PC-3 (cell line): ENCODE results near the gene RASSF5. TPM values are rescaled to one million over a fixed set of nuclear protein-coding genes. Genes with fewer than 3 reads are reported as not detected.

Experiments
- ATAC-seq: fragments of 200-7000 bp; cut with Tn5 transposase; 2 replicates; pipeline ENCODE4 v1.9.1; 2020; ENCODE audit warnings: mild to moderate bottlenecking, moderate library complexity
- Bru-seq: library from RNA; stranded (reverse); fragments of 400-500 nt; gene quantifications from one replicate; lab custom pipeline; 2021; lab: Mats Ljungman, UMichigan
- BruChase-seq, 2 experiments: library from RNA; stranded (reverse); fragments of 400-500 nt; gene quantifications; one replicate each; lab custom pipeline; 2021; lab: Mats Ljungman, UMichigan
- BruUV-seq: library from RNA; stranded (reverse); fragments of 400-500 nt; replicated peaks from 2 replicates; lab custom pipeline; 2021; lab: Mats Ljungman, UMichigan
- CTCF ChIA-PET: fragments of 300-600 bp; sonication (Branson Sonifier 250); formaldehyde crosslinking; loops from one replicate; lab custom pipeline; 2022; ENCODE audit warnings: antibody characterized with exemption; lab: Charles Lee
- POLR2A ChIA-PET: fragments of 300-600 bp; sonication (Branson Sonifier 250); formaldehyde crosslinking; loops from one replicate; lab custom pipeline; 2022; ENCODE audit warnings: antibody characterized with exemption; ENCODE audit not compliant: unreplicated experiment; lab: Charles Lee
- DNase-seq: peaks from one replicate; pipeline ENCODE4 v3.0.0-alpha.2; 2015
- H2AFZ ChIP-seq: fragments of 300-600 bp; sonication (generic); 2 replicates; pipeline ENCODE4 v1.6.0; 2016; ENCODE audit warnings: antibody characterized with exemption, low read length
- H3F3A ChIP-seq: fragments of 300-600 bp; sonication (generic); one replicate; pipeline ENCODE4 v1.6.0; 2017; ENCODE audit warnings: antibody characterized with exemption, low read length, control low read depth, mild to moderate bottlenecking; ENCODE audit not compliant: unreplicated experiment
- H3K27ac ChIP-seq: fragments of 300-600 bp; sonication (generic); 2 replicates; pipeline ENCODE4 v1.5.1; 2016; ENCODE audit warnings: mild to moderate bottlenecking, low read length
- H3K27me3 ChIP-seq: fragments of 300-600 bp; sonication (generic); 2 replicates; pipeline ENCODE4 v1.6.1; 2016; ENCODE audit warnings: low read length, mixed read lengths
- H3K36me3 ChIP-seq: fragments of 300-600 bp; sonication (generic); 2 replicates; pipeline ENCODE4 v1.6.1; 2016; ENCODE audit warnings: low read depth, mixed run types, low read length, mixed read lengths
- H3K4me1 ChIP-seq: fragments of 300-600 bp; sonication (generic); 2 replicates; pipeline ENCODE4 v1.5.1; 2016; ENCODE audit warnings: low read length; ENCODE audit not compliant: insufficient read depth
- H3K4me2 ChIP-seq: fragments of 300-600 bp; sonication (generic); 2 replicates; pipeline ENCODE4 v1.6.0; 2016; ENCODE audit warnings: low read length
- H3K4me3 ChIP-seq: fragments of 300-600 bp; sonication (generic); 2 replicates; pipeline ENCODE4 v1.5.1; 2016; ENCODE audit warnings: mild to moderate bottlenecking, low read length, mixed read lengths
- H3K79me2 ChIP-seq: fragments of 300-600 bp; sonication (generic); 2 replicates; pipeline ENCODE4 v1.6.1; 2017; ENCODE audit warnings: low read length, mixed read lengths
- H3K9ac ChIP-seq: fragments of 300-600 bp; sonication (generic); 2 replicates; pipeline ENCODE4 v1.6.0; 2016; ENCODE audit warnings: mild to moderate bottlenecking, low read length
- H3K9me2 ChIP-seq: fragments of 300-600 bp; sonication (generic); replicated peaks from 2 replicates; pipeline ENCODE4 v1.6.1; 2016; ENCODE audit warnings: mixed run types, low read length, mixed read lengths
- H3K9me3 ChIP-seq: fragments of 300-600 bp; sonication (generic); 2 replicates; pipeline ENCODE4 v1.6.1; 2016; ENCODE audit warnings: low read length, mixed read lengths
- H4K20me1 ChIP-seq: fragments of 300-600 bp; sonication (generic); 2 replicates; pipeline ENCODE4 v1.6.1; 2016; ENCODE audit warnings: low read length, mixed read lengths
- CTCF ChIP-seq: fragments of 300-600 bp; sonication (generic); conservative IDR thresholded peaks from 2 replicates; pipeline ENCODE4 v1.5.1; 2017; ENCODE audit warnings: antibody characterized with exemption, low read depth, mild to moderate bottlenecking, low read length
- EZH2 ChIP-seq: fragments of 300-600 bp; sonication (generic); IDR thresholded peaks from one replicate; pipeline ENCODE4 v1.6.1; 2017; ENCODE audit warnings: antibody characterized with exemption, mild to moderate bottlenecking, low read length; ENCODE audit not compliant: unreplicated experiment
- EZH2phosphoT487 ChIP-seq: fragments of 300-600 bp; sonication (generic); IDR thresholded peaks from 2 replicates; pipeline ENCODE4 v1.6.1; 2018; ENCODE audit warnings: mild to moderate bottlenecking, antibody characterized with exemption, low read length, borderline replicate concordance
- intact Hi-C: fragments of 100-400 bp; cut with micrococcal nuclease; formaldehyde crosslinking; loops from 2 replicates; pipeline ENCODE4 v1.9.0; 2023
- long read RNA-seq: library from polyadenylated mRNA; unstranded; transcript quantifications from one replicate; pipeline ENCODE4 v2.0.0, GENCODE V29; 2021; ENCODE audit not compliant: unreplicated experiment
- total RNA-seq: library from RNA; depleted of rRNA; stranded (reverse); fragments of >200 nt; gene quantifications from 2 replicates; pipeline ENCODE4 v1.2.3, GENCODE V29; 2014; rRNA removed

Gene RASSF5, protein sequence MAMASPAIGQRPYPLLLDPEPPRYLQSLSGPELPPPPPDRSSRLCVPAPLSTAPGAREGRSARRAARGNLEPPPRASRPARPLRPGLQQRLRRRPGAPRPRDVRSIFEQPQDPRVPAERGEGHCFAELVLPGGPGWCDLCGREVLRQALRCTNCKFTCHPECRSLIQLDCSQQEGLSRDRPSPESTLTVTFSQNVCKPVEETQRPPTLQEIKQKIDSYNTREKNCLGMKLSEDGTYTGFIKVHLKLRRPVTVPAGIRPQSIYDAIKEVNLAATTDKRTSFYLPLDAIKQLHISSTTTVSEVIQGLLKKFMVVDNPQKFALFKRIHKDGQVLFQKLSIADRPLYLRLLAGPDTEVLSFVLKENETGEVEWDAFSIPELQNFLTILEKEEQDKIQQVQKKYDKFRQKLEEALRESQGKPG
- total RNA-seq (15.5 and 16.0 TPM in 2 replicates), Bru-seq, nascent RNA (percentile 59 among the genes with signal in this experiment), BruChase-seq, experiment 1, labeled RNA remaining after a 6-hour chase (percentile 63 among the genes with signal in this experiment), BruChase-seq, experiment 2, labeled RNA remaining after a 2-hour chase (percentile 56 among the genes with signal in this experiment)
- long read RNA-seq, transcript RASSF5-204 (5 exons, 1,932 nt): minor isoform, 5 of 64 reads
- long read RNA-seq, transcript RASSF5-202 (6 exons, 2,064 nt): minor isoform, 11 of 64 reads
- long read RNA-seq, transcript RASSF5-201 (5 exons, 3,496 nt): major isoform, 24 of 64 reads
- long read RNA-seq, partial matches to known transcripts: 2 of 64 reads
- long read RNA-seq, other reads (novel, unspliced or antisense): 22 of 64 reads

GRCh38 chr1:206507284-206508129 is at the start of gene RASSF5:
Gene RASSF5, plus strand, starts transcription at chr1:206507531. Its CDS starts 72 bp downstream, at chr1:206507603.
- no peak for TF ChIP-seq EZH2
- no peak for TF ChIP-seq EZH2phosphoT487
- no peak for TF ChIP-seq CTCF
- H3K9me2 ChIP-seq: no peaks in the 10 kb centered on the region
- ATAC-seq: peak; percentile 71
- H3K79me2 ChIP-seq: no peaks in the 10 kb centered on the region
- peak within 1 kb of the TSS; percentile 86 for H3K4me2 ChIP-seq
- H4K20me1 ChIP-seq: no peaks in the 10 kb centered on the region
- peak; percentile 90 for DNase-seq
- no peak within 1 kb of the TSS for H3K27ac ChIP-seq
- H3K27me3 ChIP-seq: no peaks in the 10 kb centered on the region
- POLR2A ChIA-PET: no interaction called here
- no peaks in the 10 kb centered on the region for H3K9me3 ChIP-seq
- H3K9ac ChIP-seq: peak within 1 kb of the TSS; percentile 20; the same call in 1 of the 2 replicates
- peak within 1 kb of the TSS; percentile 66 for H2AFZ ChIP-seq
- peak within 1 kb of the TSS; percentile 69 for H3K4me3 ChIP-seq
- H3K4me1 ChIP-seq: peaks cover 50% of the 10 kb centered on the region
- BruUV-seq: no TSS peak
- intact Hi-C loops: loop anchor here (5.0 kb wide), 1 partner anchor 155 kb away; no protein-coding TSS in a partner anchor
- no peaks in the 10 kb centered on the region for H3K36me3 ChIP-seq
- H3F3A ChIP-seq: no peaks in the 10 kb centered on the region
- CTCF ChIA-PET: interaction anchor here (0.6 kb wide), 1 partner anchor 33 kb away, joined by 3 read pairs; no protein-coding TSS in a partner anchor

- Histone ChIP-seq H3K4me2 (no peak overlapping the region), H3K79me2 (no peaks in the 10 kb centered on the region), H3F3A (no peaks in the 10 kb centered on the region), H3K36me3 (peaks cover 7% of the 10 kb centered on the region; the same call in 1 of the 2 replicates), H3K27me3 (no peaks in the 10 kb centered on the region), H3K4me3 (no peak overlapping the region), H3K9ac (no peak overlapping the region), H4K20me1 (no peaks in the 10 kb centered on the region), H3K27ac (no peak overlapping the region), H3K4me1 (peaks cover 21% of the 10 kb centered on the region), H2AFZ (no peak overlapping the region), H3K9me2 (no peaks in the 10 kb centered on the region), H3K9me3 (no peaks in the 10 kb centered on the region)
- ATAC-seq (no peak), DNase-seq (no peak)
- ChIA-PET CTCF (no interaction called here), POLR2A (interaction anchor here (0.5 kb wide), 1 partner anchor 215 kb away, joined by 4 read pairs; no protein-coding TSS in a partner anchor)
- BruUV-seq: no TSS peak
- intact Hi-C loops: no loop called here
- TF ChIP-seq CTCF (no peak), EZH2 (no peak), EZH2phosphoT487 (no peak)
These were observed 47.6 kb upstream of the RASSF5 start for GRCh38 chr1:206459703-206460102.
